Astrocyte of the spinal cord (primary cell): Measurements from ENCODE around the gene FOXO6.

Source experiments
- DNase-seq: peaks from one replicate; pipeline ENCODE4 v3.0.0; 2011; ENCODE audit warnings: low read depth, low spot score
- H3K4me3 ChIP-seq: 2 replicates; pipeline ENCODE4 v1.5.1; 2011; ENCODE audit warnings: low read depth, mild to moderate bottlenecking, low read length, moderate library complexity
- CTCF ChIP-seq: IDR thresholded peaks from 2 replicates; pipeline ENCODE4 v1.5.1; 2012; ENCODE audit warnings: low read depth, mild to moderate bottlenecking, low read length, inconsistent platforms
- in situ Hi-C: cut with HindIII; loops from 2 replicates; pipeline ENCODE4 v1.10.0; 2017; ENCODE audit warnings: low sequenced_read_pairs

The FOXO6 gene

GRCh38 chr1:41430069-41430468 is 68.8 kb downstream of the FOXO6 start:
- in situ Hi-C loops = no loop called here
- H3K4me3 ChIP-seq = no peak overlapping the region
- TF ChIP-seq CTCF = no peak
- no peak for DNase-seq

GRCh38 chr1:41430582-41430981 is 69.3 kb downstream of the FOXO6 start:
- in situ Hi-C loops = no loop called here

GRCh38 chr1:41431490-41432350 is 70.5 kb downstream of the FOXO6 start:
- no peak for DNase-seq
- no peak for TF ChIP-seq CTCF
- H3K4me3 ChIP-seq = no peak overlapping the region
- in situ Hi-C loops = no loop called here

More at GRCh38 chr1:41430582-41430981, 69.3 kb downstream of the FOXO6 start:
- H3K4me3 ChIP-seq = no peak overlapping the region
- no peak for DNase-seq
- TF ChIP-seq CTCF = no peak
